HepG2 (cell line): ENCODE results near the gene COX7A2L. TPM values are rescaled to one million over a fixed set of nuclear protein-coding genes. Genes with fewer than 3 reads are reported as not detected.
A peak's percentile ranks its signal among the peaks of the same experiment; 100 is the strongest.

Experiments used
- AHDC1 ChIP-seq: sonication (generic); formaldehyde crosslinking; IDR thresholded peaks from 2 replicates; pipeline ENCODE4 v1.5.1; 2020; ENCODE audit warnings: mild to moderate bottlenecking, missing genetic modification reagents, borderline replicate concordance
- IKZF1 ChIP-seq: fragments of 450-650 bp; IDR thresholded peaks from 2 replicates; pipeline ENCODE4 v1.7.1; 2016
- POLR2AphosphoS2 ChIP-seq: IDR thresholded peaks from 2 replicates; pipeline ENCODE4 v1.6.1; 2011; ENCODE audit warnings: low read depth, low read length, improper control_type of control experiment
- ZNF136 ChIP-seq: sonication (generic); formaldehyde crosslinking; IDR thresholded peaks from 2 replicates; pipeline ENCODE4 v1.8.1; 2022; ENCODE audit warnings: low read depth, mild to moderate bottlenecking, moderate library complexity, missing genetic modification reagents
- ZNF337 ChIP-seq: sonication (generic); formaldehyde crosslinking; IDR thresholded peaks from 2 replicates; pipeline ENCODE4 v1.5.1; 2020; ENCODE audit warnings: missing genetic modification reagents, low read depth, mild to moderate bottlenecking, borderline replicate concordance
- ZNF569 ChIP-seq: sonication (generic); formaldehyde crosslinking; IDR thresholded peaks from 2 replicates; pipeline ENCODE4 v1.5.0; 2020; ENCODE audit warnings: mild to moderate bottlenecking, missing genetic modification reagents, moderate library complexity, borderline replicate concordance
- ZNF619 ChIP-seq: sonication (generic); formaldehyde crosslinking; IDR thresholded peaks from 2 replicates; pipeline ENCODE4 v1.4.0; 2020; ENCODE audit warnings: mild to moderate bottlenecking, missing genetic modification reagents
- ZSCAN25 ChIP-seq: sonication (generic); formaldehyde crosslinking; IDR thresholded peaks from 2 replicates; pipeline ENCODE4 v1.8.0; 2022; ENCODE audit warnings: mild to moderate bottlenecking, missing genetic modification reagents
- polyA plus RNA-seq, 8 experiments: library from polyadenylated mRNA; depleted of rRNA in 3 of 8; stranded (reverse) in 7 of 8; unstranded in 1 of 8; fragments of >200 nt; fragmentation: Illumina TruSeq in 4 of 8; extraction: Trizol in 4 of 8; gene quantifications; 2 replicates each; pipeline versions ENCODE4 v1.2.1 to v1.2.3, GENCODE V29; 2011 to 2016; ENCODE audit warnings: low read depth in 4 of 8, missing spikeins in 1 of 8, mixed read lengths in 1 of 8; ENCODE audit not compliant: insufficient read depth in 1 of 8
- total RNA-seq, 5 experiments: library from RNA; depleted of rRNA; stranded (reverse); fragments of >200 nt; fragmentation: Illumina TruSeq; extraction: Trizol; gene quantifications; 2 replicates each; pipeline ENCODE4 v1.2.3, GENCODE V29; 2016; ENCODE audit warnings: low read depth in 1 of 5
- TF ChIP-seq, protein P1 (sequence below): sonication (generic); formaldehyde crosslinking; IDR thresholded peaks from 2 replicates; pipeline ENCODE4 v1.4.0; 2020; ENCODE audit warnings: missing genetic modification reagents, borderline replicate concordance
- TF ChIP-seq, protein P2 (sequence below): sonication (generic); formaldehyde crosslinking; IDR thresholded peaks from 2 replicates; pipeline ENCODE4 v1.4.0; 2020; ENCODE audit warnings: missing genetic modification reagents
- TF ChIP-seq, protein P3 (sequence below): sonication (generic); formaldehyde crosslinking; IDR thresholded peaks from 2 replicates; pipeline ENCODE4 v1.8.0; 2022; ENCODE audit warnings: mild to moderate bottlenecking, missing genetic modification reagents

Gene COX7A2L
- total and polyA plus RNA-seq, 2 of the 13 experiments (the other 11 are each of a cell fraction or from before 2014, with no cell fraction given) = 155 to 201 TPM

DNA sequence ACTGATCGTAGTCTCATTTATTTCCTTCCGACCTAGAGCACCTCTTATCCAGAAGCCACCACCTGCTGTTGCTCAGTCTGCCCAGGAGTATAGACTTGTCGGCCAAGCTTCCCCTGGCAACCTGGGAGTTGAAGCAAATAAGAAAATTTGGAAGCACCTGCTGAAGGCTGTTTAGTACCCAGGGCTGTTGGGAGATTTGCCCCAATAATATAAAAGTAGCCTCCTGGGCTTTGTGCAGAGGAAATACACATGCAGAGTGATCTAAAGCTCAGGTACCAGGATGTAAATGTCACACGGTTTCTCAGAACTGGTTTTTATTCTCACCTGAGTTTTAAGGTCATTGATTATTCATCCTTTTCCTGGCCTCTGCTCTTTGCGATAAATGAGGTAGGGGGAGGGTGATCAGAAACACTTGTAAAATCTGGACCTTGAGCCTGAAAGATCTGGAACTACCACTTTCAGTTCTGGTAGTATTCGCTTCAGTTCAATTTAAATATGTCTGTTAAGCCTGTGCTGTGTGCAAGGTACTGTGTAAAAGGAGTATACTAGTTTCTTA lies 789 bp upstream of the COX7A2L start (continued):
- TF ChIP-seq, protein P1, sequence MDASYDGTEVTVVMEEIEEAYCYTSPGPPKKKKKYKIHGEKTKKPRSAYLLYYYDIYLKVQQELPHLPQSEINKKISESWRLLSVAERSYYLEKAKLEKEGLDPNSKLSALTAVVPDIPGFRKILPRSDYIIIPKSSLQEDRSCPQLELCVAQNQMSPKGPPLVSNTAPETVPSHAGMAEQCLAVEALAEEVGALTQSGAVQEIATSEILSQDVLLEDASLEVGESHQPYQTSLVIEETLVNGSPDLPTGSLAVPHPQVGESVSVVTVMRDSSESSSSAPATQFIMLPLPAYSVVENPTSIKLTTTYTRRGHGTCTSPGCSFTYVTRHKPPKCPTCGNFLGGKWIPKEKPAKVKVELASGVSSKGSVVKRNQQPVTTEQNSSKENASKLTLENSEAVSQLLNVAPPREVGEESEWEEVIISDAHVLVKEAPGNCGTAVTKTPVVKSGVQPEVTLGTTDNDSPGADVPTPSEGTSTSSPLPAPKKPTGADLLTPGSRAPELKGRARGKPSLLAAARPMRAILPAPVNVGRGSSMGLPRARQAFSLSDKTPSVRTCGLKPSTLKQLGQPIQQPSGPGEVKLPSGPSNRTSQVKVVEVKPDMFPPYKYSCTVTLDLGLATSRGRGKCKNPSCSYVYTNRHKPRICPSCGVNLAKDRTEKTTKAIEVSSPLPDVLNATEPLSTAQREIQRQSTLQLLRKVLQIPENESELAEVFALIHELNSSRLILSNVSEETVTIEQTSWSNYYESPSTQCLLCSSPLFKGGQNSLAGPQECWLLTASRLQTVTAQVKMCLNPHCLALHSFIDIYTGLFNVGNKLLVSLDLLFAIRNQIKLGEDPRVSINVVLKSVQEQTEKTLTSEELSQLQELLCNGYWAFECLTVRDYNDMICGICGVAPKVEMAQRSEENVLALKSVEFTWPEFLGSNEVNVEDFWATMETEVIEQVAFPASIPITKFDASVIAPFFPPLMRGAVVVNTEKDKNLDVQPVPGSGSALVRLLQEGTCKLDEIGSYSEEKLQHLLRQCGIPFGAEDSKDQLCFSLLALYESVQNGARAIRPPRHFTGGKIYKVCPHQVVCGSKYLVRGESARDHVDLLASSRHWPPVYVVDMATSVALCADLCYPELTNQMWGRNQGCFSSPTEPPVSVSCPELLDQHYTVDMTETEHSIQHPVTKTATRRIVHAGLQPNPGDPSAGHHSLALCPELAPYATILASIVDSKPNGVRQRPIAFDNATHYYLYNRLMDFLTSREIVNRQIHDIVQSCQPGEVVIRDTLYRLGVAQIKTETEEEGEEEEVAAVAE (CRISPR knock-in tag) = 0 out of 2 replicates have a peak, but pooled peaks have one; percentile 25
- TF ChIP-seq ZNF136 (CRISPR knock-in tag) (0 out of 2 replicates have a peak, but pooled peaks have one; percentile 62), ZSCAN25 (CRISPR knock-in tag) (0 out of 2 replicates have a peak, but pooled peaks have one; percentile 38), ZNF569 (CRISPR knock-in tag) (no peak), AHDC1 (CRISPR knock-in tag) (peak; percentile 37; the same call in 1 of the 2 replicates), ZNF619 (CRISPR knock-in tag) (0 out of 2 replicates have a peak, but pooled peaks have one; percentile 7), POLR2AphosphoS2 (0 out of 2 replicates have a peak, but pooled peaks have one; percentile 13), IKZF1 (no peak), ZNF337 (CRISPR knock-in tag) (0 out of 2 replicates have a peak, but pooled peaks have one; percentile 1)
- TF ChIP-seq, protein P2, sequence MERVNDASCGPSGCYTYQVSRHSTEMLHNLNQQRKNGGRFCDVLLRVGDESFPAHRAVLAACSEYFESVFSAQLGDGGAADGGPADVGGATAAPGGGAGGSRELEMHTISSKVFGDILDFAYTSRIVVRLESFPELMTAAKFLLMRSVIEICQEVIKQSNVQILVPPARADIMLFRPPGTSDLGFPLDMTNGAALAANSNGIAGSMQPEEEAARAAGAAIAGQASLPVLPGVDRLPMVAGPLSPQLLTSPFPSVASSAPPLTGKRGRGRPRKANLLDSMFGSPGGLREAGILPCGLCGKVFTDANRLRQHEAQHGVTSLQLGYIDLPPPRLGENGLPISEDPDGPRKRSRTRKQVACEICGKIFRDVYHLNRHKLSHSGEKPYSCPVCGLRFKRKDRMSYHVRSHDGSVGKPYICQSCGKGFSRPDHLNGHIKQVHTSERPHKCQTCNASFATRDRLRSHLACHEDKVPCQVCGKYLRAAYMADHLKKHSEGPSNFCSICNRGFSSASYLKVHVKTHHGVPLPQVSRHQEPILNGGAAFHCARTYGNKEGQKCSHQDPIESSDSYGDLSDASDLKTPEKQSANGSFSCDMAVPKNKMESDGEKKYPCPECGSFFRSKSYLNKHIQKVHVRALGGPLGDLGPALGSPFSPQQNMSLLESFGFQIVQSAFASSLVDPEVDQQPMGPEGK (CRISPR knock-in tag) = 0 out of 2 replicates have a peak, but pooled peaks have one; percentile 7
- TF ChIP-seq, protein P3, sequence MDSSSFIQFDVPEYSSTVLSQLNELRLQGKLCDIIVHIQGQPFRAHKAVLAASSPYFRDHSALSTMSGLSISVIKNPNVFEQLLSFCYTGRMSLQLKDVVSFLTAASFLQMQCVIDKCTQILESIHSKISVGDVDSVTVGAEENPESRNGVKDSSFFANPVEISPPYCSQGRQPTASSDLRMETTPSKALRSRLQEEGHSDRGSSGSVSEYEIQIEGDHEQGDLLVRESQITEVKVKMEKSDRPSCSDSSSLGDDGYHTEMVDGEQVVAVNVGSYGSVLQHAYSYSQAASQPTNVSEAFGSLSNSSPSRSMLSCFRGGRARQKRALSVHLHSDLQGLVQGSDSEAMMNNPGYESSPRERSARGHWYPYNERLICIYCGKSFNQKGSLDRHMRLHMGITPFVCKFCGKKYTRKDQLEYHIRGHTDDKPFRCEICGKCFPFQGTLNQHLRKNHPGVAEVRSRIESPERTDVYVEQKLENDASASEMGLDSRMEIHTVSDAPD (CRISPR knock-in tag) = 0 out of 2 replicates have a peak, but pooled peaks have one; percentile 11
